ENCODE data around the gene F7. TPM values are rescaled to one million over a fixed set of nuclear protein-coding genes. Genes with fewer than 3 reads are reported as not detected.

F7 gene
- total RNA-seq, 1 experiment from 2014 or later, result 52.4 TPM

DNA sequence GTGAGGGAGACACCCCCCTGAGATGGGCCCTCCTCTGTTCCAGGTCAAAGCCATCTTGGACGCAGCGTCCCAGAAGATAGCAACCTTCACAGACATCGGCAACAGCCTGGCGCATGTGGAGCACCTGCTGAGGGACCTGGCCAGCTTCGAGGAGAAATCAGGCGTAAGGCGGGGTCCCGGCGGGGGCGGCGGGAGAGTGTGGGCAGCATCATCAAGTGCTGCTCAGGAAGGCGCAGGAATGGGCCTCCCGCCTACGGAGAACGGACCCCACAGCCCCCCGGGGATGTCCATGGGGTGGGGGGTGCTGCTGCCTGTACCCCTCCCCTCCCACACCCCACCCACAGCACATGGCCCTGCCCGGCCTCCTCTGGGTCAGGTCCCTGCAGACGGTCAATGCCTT lies 31.2 kb upstream of the F7 start:
- TF ChIP-seq, protein P1, sequence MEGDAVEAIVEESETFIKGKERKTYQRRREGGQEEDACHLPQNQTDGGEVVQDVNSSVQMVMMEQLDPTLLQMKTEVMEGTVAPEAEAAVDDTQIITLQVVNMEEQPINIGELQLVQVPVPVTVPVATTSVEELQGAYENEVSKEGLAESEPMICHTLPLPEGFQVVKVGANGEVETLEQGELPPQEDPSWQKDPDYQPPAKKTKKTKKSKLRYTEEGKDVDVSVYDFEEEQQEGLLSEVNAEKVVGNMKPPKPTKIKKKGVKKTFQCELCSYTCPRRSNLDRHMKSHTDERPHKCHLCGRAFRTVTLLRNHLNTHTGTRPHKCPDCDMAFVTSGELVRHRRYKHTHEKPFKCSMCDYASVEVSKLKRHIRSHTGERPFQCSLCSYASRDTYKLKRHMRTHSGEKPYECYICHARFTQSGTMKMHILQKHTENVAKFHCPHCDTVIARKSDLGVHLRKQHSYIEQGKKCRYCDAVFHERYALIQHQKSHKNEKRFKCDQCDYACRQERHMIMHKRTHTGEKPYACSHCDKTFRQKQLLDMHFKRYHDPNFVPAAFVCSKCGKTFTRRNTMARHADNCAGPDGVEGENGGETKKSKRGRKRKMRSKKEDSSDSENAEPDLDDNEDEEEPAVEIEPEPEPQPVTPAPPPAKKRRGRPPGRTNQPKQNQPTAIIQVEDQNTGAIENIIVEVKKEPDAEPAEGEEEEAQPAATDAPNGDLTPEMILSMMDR (IDR thresholded peaks at IDR 0.05; ENCODE audit: insufficient read depth in 1 of 2, low read depth in 1 of 2, low read length in 1 of 2, severe bottlenecking in 1 of 2, unreplicated experiment in 1 of 2), result no peak
- ChIA-PET POLR2A (interaction anchor here (0.7 kb wide), 1 partner anchor 109 kb away, joined by 3 read pairs; no protein-coding TSS in a partner anchor), CTCF (no interaction called here)
- Mint-ChIP-seq H3K27me3 (ENCODE audit: insufficient read depth, unreplicated experiment) (no peaks in the 10 kb centered on the region), H3K36me3 (ENCODE audit: insufficient read depth, unreplicated experiment) (no peaks in the 10 kb centered on the region), H3K4me3 (ENCODE audit: unreplicated experiment) (no peak overlapping the region), H3K4me1 (ENCODE audit: low read depth, unreplicated experiment) (no peaks in the 10 kb centered on the region), H3K27ac (ENCODE audit: unreplicated experiment) (no peak overlapping the region), H3K9me3 (ENCODE audit: unreplicated experiment) (no peaks in the 10 kb centered on the region)
- Histone ChIP-seq H3K4me1 (no peaks in the 10 kb centered on the region), H3K9me3 (no peaks in the 10 kb centered on the region), H3K4me3 (ENCODE audit: low read depth, low read length) (no peak overlapping the region), H3K27me3 (replicated peaks; ENCODE audit: control insufficient read depth, insufficient read depth, low read length) (no peaks in the 10 kb centered on the region), H3K36me3 (ENCODE audit: control insufficient read depth, insufficient read depth, low read length) (no peaks in the 10 kb centered on the region; the same call in 1 of the 2 replicates)
- intact Hi-C loops (cut with micrococcal nuclease; ENCODE audit: unreplicated experiment), result no loop called here
- no peak for DNase-seq
- BruUV-seq (replicated peaks), result no TSS peak

DNA sequence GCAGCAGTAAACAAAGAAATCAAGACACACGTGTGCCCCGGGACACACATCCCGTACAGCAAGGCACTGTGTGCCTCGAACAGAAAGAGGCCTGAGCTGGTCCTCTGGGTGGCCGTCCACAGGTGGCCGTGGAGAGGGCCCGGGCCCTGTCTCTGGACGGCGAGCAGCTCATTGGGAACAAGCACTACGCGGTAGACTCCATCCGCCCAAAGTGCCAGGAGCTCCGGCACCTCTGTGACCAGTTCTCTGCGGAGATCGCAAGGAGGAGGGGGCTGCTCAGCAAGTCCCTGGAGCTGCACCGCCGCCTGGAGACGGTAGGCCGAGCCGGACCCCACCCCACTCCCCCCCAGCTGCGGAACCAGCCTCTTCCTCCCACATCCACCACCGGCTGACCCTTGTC lies 30.7 kb upstream of the F7 start:
- Mint-ChIP-seq H3K27ac (ENCODE audit: unreplicated experiment) (no peak overlapping the region), H3K9me3 (ENCODE audit: unreplicated experiment) (no peaks in the 10 kb centered on the region), H3K4me3 (ENCODE audit: unreplicated experiment) (no peak overlapping the region), H3K36me3 (ENCODE audit: insufficient read depth, unreplicated experiment) (no peaks in the 10 kb centered on the region), H3K4me1 (ENCODE audit: low read depth, unreplicated experiment) (no peaks in the 10 kb centered on the region), H3K27me3 (ENCODE audit: insufficient read depth, unreplicated experiment) (no peaks in the 10 kb centered on the region)
- no peaks in the 10 kb centered on the region for H3K9me3 ChIP-seq
- CTCF ChIA-PET, result no interaction called here
- TF ChIP-seq, protein P1 (IDR thresholded peaks at IDR 0.05; ENCODE audit: insufficient read depth in 1 of 2, low read depth in 1 of 2, low read length in 1 of 2, severe bottlenecking in 1 of 2, unreplicated experiment in 1 of 2), result no peak
- DNase-seq, result no peak
- no peaks in the 10 kb centered on the region for H3K4me1 ChIP-seq
- no TSS peak for BruUV-seq (replicated peaks)
- intact Hi-C loops (cut with micrococcal nuclease; ENCODE audit: unreplicated experiment), result no loop called here
- no peaks in the 10 kb centered on the region for H3K27me3 ChIP-seq (replicated peaks; ENCODE audit: control insufficient read depth, insufficient read depth, low read length)
- H3K36me3 ChIP-seq (ENCODE audit: control insufficient read depth, insufficient read depth, low read length), result no peaks in the 10 kb centered on the region; the same call in 1 of the 2 replicates
- no peak overlapping the region for H3K4me3 ChIP-seq (ENCODE audit: low read depth, low read length)
- POLR2A ChIA-PET, result no interaction called here

DNA sequence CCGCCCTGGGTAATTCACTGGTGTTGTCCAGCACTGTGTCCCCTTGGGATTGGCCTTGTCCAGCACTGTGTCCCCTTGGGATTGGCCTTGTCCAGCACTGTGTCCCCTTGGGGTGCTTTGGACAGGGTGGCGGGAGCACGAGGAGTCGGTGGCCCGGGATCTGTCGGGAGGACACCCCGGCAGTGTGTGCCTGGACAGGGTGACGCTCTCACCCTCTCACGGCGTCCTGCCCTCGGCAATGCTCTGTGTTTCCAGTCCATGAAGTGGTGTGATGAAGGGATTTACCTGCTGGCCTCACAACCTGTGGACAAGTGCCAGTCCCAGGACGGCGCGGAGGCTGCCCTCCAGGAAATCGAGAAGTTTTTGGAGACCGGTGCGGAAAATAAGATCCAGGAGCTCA lies 29.9 kb upstream of the F7 start:
- Mint-ChIP-seq H3K9me3 (ENCODE audit: unreplicated experiment) (no peaks in the 10 kb centered on the region), H3K36me3 (ENCODE audit: insufficient read depth, unreplicated experiment) (no peaks in the 10 kb centered on the region), H3K4me1 (ENCODE audit: low read depth, unreplicated experiment) (no peaks in the 10 kb centered on the region), H3K4me3 (ENCODE audit: unreplicated experiment) (no peak overlapping the region), H3K27ac (ENCODE audit: unreplicated experiment) (no peak overlapping the region), H3K27me3 (ENCODE audit: insufficient read depth, unreplicated experiment) (no peaks in the 10 kb centered on the region)
- intact Hi-C loops (cut with micrococcal nuclease; ENCODE audit: unreplicated experiment), result no loop called here
- ChIA-PET CTCF (no interaction called here), POLR2A (interaction anchor here (0.6 kb wide), 1 partner anchor 44 kb away, joined by 3 read pairs; no protein-coding TSS in a partner anchor)
- no peaks in the 10 kb centered on the region for H3K27me3 ChIP-seq (replicated peaks; ENCODE audit: control insufficient read depth, insufficient read depth, low read length)
- H3K9me3 ChIP-seq, result no peaks in the 10 kb centered on the region
- no TSS peak for BruUV-seq (replicated peaks)
- H3K4me3 ChIP-seq (ENCODE audit: low read depth, low read length), result no peak overlapping the region
- H3K36me3 ChIP-seq (ENCODE audit: control insufficient read depth, insufficient read depth, low read length), result no peaks in the 10 kb centered on the region; the same call in 1 of the 2 replicates
- no peak for DNase-seq
- TF ChIP-seq, protein P1 (IDR thresholded peaks at IDR 0.05; ENCODE audit: insufficient read depth in 1 of 2, low read depth in 1 of 2, low read length in 1 of 2, severe bottlenecking in 1 of 2, unreplicated experiment in 1 of 2), result no peak
- H3K4me1 ChIP-seq, result no peaks in the 10 kb centered on the region

All from Caco-2 (cell line).